Gastroesophageal sphincter (tissue), 3 donors: Measurements from ENCODE around the gene BLOC1S1.
A peak's percentile ranks its signal among the peaks of the same experiment; 100 is the strongest.

Experiments
- CTCF ChIP-seq, 4 experiments: fragments of 200-600 bp in 2 of 4; fragments of 450-650 bp in 2 of 4; sonication (generic) in 1 of 4; IDR thresholded peaks; one replicate each; pipeline ENCODE4 v1.5.1; 2017 to 2019; ENCODE audit warnings: antibody characterized with exemption in 4 of 4, mild to moderate bottlenecking in 2 of 4, moderate library complexity in 2 of 4
- POLR2AphosphoS5 ChIP-seq: sonication (generic); formaldehyde crosslinking; IDR thresholded peaks from one replicate; pipeline ENCODE4 v1.6.1; 2017; ENCODE audit warnings: antibody characterized with exemption

GRCh38 chr12:55729819-55730818, 14.3 kb downstream of the BLOC1S1 start:
- peak; percentile 16 for TF ChIP-seq POLR2AphosphoS5
- no peak for TF ChIP-seq CTCF (IDR thresholded peaks at IDR 0.05)
